ENCODE data around the gene TMC6. TPM values are rescaled to one million over a fixed set of nuclear protein-coding genes. Genes with fewer than 3 reads are reported as not detected.
A peak's percentile ranks its signal among the peaks of the same experiment; 100 is the strongest.

Gene TMC6, protein sequence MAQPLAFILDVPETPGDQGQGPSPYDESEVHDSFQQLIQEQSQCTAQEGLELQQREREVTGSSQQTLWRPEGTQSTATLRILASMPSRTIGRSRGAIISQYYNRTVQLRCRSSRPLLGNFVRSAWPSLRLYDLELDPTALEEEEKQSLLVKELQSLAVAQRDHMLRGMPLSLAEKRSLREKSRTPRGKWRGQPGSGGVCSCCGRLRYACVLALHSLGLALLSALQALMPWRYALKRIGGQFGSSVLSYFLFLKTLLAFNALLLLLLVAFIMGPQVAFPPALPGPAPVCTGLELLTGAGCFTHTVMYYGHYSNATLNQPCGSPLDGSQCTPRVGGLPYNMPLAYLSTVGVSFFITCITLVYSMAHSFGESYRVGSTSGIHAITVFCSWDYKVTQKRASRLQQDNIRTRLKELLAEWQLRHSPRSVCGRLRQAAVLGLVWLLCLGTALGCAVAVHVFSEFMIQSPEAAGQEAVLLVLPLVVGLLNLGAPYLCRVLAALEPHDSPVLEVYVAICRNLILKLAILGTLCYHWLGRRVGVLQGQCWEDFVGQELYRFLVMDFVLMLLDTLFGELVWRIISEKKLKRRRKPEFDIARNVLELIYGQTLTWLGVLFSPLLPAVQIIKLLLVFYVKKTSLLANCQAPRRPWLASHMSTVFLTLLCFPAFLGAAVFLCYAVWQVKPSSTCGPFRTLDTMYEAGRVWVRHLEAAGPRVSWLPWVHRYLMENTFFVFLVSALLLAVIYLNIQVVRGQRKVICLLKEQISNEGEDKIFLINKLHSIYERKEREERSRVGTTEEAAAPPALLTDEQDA
- total RNA-seq (2021) (21.2 and 22.9 TPM in 2 replicates), Bru-seq, nascent RNA (percentile 35 among the genes with signal in this experiment), BruChase-seq, experiment 1, labeled RNA remaining after a 2-hour chase (percentile 39 among the genes with signal in this experiment), BruChase-seq, experiment 2, labeled RNA remaining after a 6-hour chase (percentile 40 among the genes with signal in this experiment)
- long read RNA-seq, full-length matches to known transcripts = 3 of 33 reads
- long read RNA-seq, partial matches to known transcripts = 13 of 33 reads
- long read RNA-seq, other reads (novel, unspliced or antisense) = 17 of 33 reads

DNA sequence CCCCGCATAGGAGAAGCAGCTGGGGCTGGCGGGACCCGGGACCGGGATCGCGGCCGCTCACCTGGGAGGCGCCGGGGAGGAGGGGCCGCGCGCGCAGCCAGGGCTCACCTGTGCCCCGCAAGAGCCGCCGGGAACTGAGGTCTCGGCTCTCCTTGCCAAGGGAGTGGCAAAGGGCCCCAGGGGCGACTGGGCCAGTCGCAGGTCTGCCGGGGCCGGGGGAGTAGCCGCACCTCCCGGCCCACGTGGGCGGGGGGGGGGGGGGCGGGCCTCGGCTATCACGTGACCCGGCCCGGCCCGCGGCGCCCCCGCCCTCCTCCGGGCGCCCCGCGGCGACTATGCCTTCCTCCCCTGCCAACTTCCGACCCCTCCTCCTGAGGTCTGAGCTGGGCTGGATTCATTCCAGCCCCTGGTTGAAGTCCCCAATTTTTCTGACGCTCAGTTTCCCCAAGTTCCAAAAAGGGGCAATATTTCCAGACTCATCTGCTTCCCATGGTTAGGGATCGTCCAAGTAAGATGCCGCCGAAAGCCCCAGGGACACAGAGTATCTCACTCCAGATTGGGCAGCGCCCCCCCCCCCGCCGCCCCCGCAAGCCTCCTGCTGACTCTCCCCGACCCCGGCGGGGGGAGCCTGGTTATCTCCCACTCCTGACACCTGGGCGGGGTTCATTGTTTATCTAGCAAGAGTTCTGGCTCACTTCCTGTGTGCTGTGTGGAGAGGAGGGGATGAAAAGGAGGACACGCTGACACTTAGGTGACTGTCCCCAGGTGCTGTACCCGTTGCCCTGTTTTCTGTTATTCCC lies at the start of gene TMC6:
TMC6 (minus strand) TSS at position 205 of the 800 bp plus-strand sequence. CDS start 1,923 bp downstream, outside the sequence.
- ChIA-PET POLR2A (ENCODE audit: low non-redundant PET) (no interaction called here), CTCF (no interaction called here)
- Histone ChIP-seq H3K4me3 (ENCODE audit: low read depth, low read length, poor library complexity, severe bottlenecking) (peak within 1 kb of the TSS; percentile 80), H3K27ac (ENCODE audit: low read depth, low read length, poor library complexity, severe bottlenecking) (peak within 1 kb of the TSS; percentile 64), H3K9me3 (ENCODE audit: low read depth, low read length, poor library complexity, severe bottlenecking) (no peaks in the 10 kb centered on the region), H3K36me3 (ENCODE audit: insufficient read depth, low read length, poor library complexity, severe bottlenecking) (no peaks in the 10 kb centered on the region), H3K27me3 (replicated peaks; ENCODE audit: insufficient read depth, low read depth, low read length, poor library complexity) (no peaks in the 10 kb centered on the region), H3K4me1 (ENCODE audit: insufficient read depth, low read length, poor library complexity, severe bottlenecking) (peaks cover 46% of the 10 kb centered on the region)
- DNase-seq (ENCODE audit: low spot score) = peak; percentile 70
- intact Hi-C loops (cut with micrococcal nuclease; ENCODE audit: unreplicated experiment) = loop anchor here (5.0 kb wide), 1 partner anchor 39 kb away; the partner anchor contains the start of gene SYNGR2
- no peak for TF ChIP-seq EZH2 (IDR thresholded peaks at IDR 0.05; ENCODE audit: borderline replicate concordance, low read depth, low read length, poor library complexity, severe bottlenecking)
- TF ChIP-seq, protein P1, sequence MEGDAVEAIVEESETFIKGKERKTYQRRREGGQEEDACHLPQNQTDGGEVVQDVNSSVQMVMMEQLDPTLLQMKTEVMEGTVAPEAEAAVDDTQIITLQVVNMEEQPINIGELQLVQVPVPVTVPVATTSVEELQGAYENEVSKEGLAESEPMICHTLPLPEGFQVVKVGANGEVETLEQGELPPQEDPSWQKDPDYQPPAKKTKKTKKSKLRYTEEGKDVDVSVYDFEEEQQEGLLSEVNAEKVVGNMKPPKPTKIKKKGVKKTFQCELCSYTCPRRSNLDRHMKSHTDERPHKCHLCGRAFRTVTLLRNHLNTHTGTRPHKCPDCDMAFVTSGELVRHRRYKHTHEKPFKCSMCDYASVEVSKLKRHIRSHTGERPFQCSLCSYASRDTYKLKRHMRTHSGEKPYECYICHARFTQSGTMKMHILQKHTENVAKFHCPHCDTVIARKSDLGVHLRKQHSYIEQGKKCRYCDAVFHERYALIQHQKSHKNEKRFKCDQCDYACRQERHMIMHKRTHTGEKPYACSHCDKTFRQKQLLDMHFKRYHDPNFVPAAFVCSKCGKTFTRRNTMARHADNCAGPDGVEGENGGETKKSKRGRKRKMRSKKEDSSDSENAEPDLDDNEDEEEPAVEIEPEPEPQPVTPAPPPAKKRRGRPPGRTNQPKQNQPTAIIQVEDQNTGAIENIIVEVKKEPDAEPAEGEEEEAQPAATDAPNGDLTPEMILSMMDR (conservative IDR thresholded peaks at IDR 0.05; ENCODE audit: low read depth, low read length) = no peak
- BruUV-seq (replicated peaks) = no TSS peak

DNA sequence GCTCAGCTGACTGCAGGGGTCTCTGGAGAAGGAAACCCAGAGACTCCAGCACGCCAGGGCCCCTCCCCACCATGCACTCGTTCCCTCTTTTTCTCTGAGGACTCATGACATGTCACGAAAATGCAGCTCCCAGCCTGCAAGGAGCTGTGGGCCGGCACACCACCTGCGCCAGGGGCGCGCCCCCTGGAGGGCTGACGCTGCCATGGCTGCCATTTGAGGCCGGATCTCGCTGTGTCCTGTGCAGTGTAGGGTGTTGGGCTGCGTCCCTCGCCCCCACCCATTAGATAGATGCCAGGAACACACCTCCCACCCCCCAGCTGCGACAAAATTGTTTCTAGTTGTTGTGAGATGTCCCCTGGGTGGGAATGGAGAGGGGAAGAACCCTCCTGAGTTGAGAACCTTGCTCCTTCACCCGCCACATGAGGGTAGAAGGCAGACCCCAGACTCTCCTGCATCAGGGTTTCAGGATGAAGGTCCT lies 48.0 kb upstream of the TMC6 start:
- no TSS peak for BruUV-seq (replicated peaks)
- DNase-seq (ENCODE audit: low spot score) = peak; percentile 75
- Histone ChIP-seq H3K4me1 (ENCODE audit: insufficient read depth, low read length, poor library complexity, severe bottlenecking) (peaks cover 8% of the 10 kb centered on the region), H3K27ac (ENCODE audit: low read depth, low read length, poor library complexity, severe bottlenecking) (no peak overlapping the region), H3K27me3 (replicated peaks; ENCODE audit: insufficient read depth, low read depth, low read length, poor library complexity) (no peaks in the 10 kb centered on the region), H3K9me3 (ENCODE audit: low read depth, low read length, poor library complexity, severe bottlenecking) (no peaks in the 10 kb centered on the region), H3K4me3 (ENCODE audit: low read depth, low read length, poor library complexity, severe bottlenecking) (no peak overlapping the region), H3K36me3 (ENCODE audit: insufficient read depth, low read length, poor library complexity, severe bottlenecking) (peaks cover 52% of the 10 kb centered on the region)
- TF ChIP-seq, protein P1 (conservative IDR thresholded peaks at IDR 0.05; ENCODE audit: low read depth, low read length) = peak; percentile 97
- TF ChIP-seq EZH2 (IDR thresholded peaks at IDR 0.05; ENCODE audit: borderline replicate concordance, low read depth, low read length, poor library complexity, severe bottlenecking) = no peak
- intact Hi-C loops (cut with micrococcal nuclease; ENCODE audit: unreplicated experiment) = loop anchor here (2.0 kb wide), 1 partner anchor 64 kb away; no protein-coding TSS in a partner anchor
- ChIA-PET POLR2A (ENCODE audit: low non-redundant PET) (no interaction called here), CTCF (interaction anchor here (0.6 to 1.4 kb wide), 7 partner anchors 10 to 245 kb away, joined by 3 to 8 read pairs (median 3); partner anchors contain the start of genes AFMID, TK1 and TMEM235)
